Esophagus muscularis mucosa (tissue), 3 donors: ENCODE measurements around the gene SUFU.

Experiments
- EP300 ChIP-seq: sonication (generic); formaldehyde crosslinking; IDR thresholded peaks from one replicate; pipeline ENCODE4 v1.6.1; 2017; ENCODE audit warnings: antibody characterized with exemption
- TF ChIP-seq, protein P1 (sequence below), 3 experiments: fragments of 200-600 bp in 2 of 3; fragments of 450-650 bp in 1 of 3; sonication (generic) in 2 of 3; IDR thresholded peaks; one replicate each; pipeline ENCODE4 v1.5.1; 2017 to 2019; ENCODE audit warnings: antibody characterized with exemption in 3 of 3, mild to moderate bottlenecking in 2 of 3, moderate library complexity in 1 of 3

DNA sequence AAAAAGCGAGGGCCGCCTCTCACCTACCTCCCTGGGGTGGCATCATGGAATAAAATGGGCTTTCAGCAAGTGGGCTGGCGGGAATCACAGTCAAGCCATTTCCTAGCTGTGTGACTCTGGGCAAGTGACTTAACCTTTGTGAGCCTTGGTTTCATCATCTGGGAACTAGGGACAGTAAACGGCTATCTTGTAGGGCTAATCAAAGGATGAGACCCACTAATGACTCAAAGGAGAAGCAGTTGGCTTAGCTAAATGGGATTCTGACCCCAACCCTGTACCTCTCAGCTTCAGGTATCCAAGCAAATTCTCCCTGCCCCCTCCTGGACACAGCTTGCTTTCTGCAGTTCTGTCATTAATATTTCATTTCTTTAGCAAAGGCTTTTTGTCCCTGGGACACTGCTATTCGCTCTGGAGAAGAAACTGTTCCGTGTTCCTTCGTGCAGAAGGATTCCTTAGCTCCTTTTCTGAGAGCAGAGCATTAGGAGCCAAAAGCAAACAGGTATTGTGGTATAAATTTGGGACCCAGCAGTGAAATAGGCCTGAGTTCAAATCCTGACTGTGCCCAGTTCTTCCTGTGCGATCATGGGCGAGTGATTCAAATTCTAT is 166.4 kb downstream of the SUFU start:
- TF ChIP-seq EP300: no peak
- TF ChIP-seq, protein P1, sequence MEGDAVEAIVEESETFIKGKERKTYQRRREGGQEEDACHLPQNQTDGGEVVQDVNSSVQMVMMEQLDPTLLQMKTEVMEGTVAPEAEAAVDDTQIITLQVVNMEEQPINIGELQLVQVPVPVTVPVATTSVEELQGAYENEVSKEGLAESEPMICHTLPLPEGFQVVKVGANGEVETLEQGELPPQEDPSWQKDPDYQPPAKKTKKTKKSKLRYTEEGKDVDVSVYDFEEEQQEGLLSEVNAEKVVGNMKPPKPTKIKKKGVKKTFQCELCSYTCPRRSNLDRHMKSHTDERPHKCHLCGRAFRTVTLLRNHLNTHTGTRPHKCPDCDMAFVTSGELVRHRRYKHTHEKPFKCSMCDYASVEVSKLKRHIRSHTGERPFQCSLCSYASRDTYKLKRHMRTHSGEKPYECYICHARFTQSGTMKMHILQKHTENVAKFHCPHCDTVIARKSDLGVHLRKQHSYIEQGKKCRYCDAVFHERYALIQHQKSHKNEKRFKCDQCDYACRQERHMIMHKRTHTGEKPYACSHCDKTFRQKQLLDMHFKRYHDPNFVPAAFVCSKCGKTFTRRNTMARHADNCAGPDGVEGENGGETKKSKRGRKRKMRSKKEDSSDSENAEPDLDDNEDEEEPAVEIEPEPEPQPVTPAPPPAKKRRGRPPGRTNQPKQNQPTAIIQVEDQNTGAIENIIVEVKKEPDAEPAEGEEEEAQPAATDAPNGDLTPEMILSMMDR (IDR thresholded peaks at IDR 0.05): no peak
